ENCODE results near the gene CD79A.

The CD79A gene

GRCh38 chr19:41918653-41919244, 41.7 kb downstream of the CD79A start:
- DNase-seq (ENCODE audit: low read depth in 3 of 3) = no peak

GRCh38 chr19:41919948-41920712, 43.1 kb downstream of the CD79A start:
- no peak for DNase-seq (ENCODE audit: low read depth in 3 of 3)

- no peak for DNase-seq (ENCODE audit: low read depth in 3 of 3)
These were observed 44.0 kb downstream of the CD79A start for GRCh38 chr19:41920882-41921576.

GRCh38 chr19:41921577-41922576, 44.8 kb downstream of the CD79A start:
- no peak for DNase-seq (ENCODE audit: low read depth in 3 of 3)

- DNase-seq (ENCODE audit: low read depth in 3 of 3) = no peak
These were observed 45.5 kb downstream of the CD79A start for GRCh38 chr19:41922585-41922984.

- DNase-seq (ENCODE audit: low read depth in 3 of 3) = no peak
These were observed 46.1 kb downstream of the CD79A start for GRCh38 chr19:41923045-41923788.

- no peak for DNase-seq (ENCODE audit: low read depth in 3 of 3)
These were observed 47.4 kb downstream of the CD79A start for GRCh38 chr19:41924151-41925145.

GRCh38 chr19:41925208-41926003, 48.3 kb downstream of the CD79A start:
- DNase-seq (ENCODE audit: low read depth in 3 of 3) = no peak

GRCh38 chr19:41926028-41926762, 49.1 kb downstream of the CD79A start:
- DNase-seq (ENCODE audit: low read depth in 3 of 3) = no peak

GRCh38 chr19:41926763-41927496, 49.9 kb downstream of the CD79A start:
- no peak for DNase-seq (ENCODE audit: low read depth in 3 of 3)

GRCh38 chr19:41927497-41928192, 50.6 kb downstream of the CD79A start:
- DNase-seq (ENCODE audit: low read depth in 3 of 3) = no peak

GRCh38 chr19:41928221-41928683, 51.2 kb downstream of the CD79A start, which contains the start of gene ERFL:
ERFL (minus strand) TSS chr19:41928449; CDS start chr19:41912919, 15,530 bp downstream.
- no peak for DNase-seq (ENCODE audit: low read depth in 3 of 3)

- no peak for DNase-seq (ENCODE audit: low read depth in 3 of 3)
These were observed 51.9 kb downstream of the CD79A start for GRCh38 chr19:41928754-41929535.

GRCh38 chr19:41929536-41930071, 52.5 kb downstream of the CD79A start:
- DNase-seq (ENCODE audit: low read depth in 3 of 3) = no peak

- DNase-seq (ENCODE audit: low read depth in 3 of 3) = no peak
These were observed 53.2 kb downstream of the CD79A start for GRCh38 chr19:41930322-41930722.
